Measurements from ENCODE around the gene RRBP1. TPM values are rescaled to one million over a fixed set of nuclear protein-coding genes. Genes with fewer than 3 reads are reported as not detected.

RRBP1 gene
- total RNA-seq, 1 donor from 2014 or later: 65.0 TPM

DNA sequence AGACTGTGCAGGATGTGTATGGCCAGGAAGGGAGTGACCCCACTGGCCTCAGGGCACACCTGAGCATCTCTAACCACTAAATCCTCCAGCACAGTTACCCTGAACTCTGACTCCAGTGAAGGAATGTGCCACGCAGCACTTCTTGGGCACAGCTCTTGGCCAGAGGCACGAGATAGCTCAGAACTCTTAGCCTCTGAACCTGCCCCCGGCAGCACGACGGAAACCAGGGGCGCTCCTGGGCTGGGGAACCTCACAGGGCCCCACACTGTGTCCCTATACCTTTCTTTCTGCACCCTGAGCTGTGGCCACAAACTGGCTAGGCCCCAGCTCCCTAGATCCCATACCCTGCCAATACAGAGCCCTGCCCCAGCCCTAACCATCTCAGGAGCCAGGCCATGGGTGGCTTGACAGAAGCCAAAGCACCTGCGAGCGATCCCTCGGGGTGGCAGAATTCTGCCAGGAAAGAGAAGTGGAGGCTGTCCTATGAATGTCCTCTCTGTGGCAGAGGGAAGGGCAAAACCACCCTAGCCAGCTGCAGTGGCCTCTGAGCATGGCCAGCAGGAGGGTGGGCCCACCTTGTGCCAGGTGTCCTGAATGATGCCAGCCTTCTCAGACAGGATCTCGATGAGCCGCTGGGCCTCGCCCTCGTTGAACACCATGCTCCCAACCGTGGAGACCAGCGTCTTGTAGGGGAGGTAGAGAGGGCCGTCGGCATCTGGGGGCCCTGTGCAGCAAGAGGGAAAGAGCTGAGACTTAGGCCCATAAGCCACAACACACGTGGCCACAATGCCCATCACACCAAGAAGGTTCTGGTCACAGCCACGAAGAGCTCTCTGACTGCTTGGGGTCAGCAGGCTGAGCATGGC lies 39.4 kb downstream of the RRBP1 start:
- TF ChIP-seq, protein P1, sequence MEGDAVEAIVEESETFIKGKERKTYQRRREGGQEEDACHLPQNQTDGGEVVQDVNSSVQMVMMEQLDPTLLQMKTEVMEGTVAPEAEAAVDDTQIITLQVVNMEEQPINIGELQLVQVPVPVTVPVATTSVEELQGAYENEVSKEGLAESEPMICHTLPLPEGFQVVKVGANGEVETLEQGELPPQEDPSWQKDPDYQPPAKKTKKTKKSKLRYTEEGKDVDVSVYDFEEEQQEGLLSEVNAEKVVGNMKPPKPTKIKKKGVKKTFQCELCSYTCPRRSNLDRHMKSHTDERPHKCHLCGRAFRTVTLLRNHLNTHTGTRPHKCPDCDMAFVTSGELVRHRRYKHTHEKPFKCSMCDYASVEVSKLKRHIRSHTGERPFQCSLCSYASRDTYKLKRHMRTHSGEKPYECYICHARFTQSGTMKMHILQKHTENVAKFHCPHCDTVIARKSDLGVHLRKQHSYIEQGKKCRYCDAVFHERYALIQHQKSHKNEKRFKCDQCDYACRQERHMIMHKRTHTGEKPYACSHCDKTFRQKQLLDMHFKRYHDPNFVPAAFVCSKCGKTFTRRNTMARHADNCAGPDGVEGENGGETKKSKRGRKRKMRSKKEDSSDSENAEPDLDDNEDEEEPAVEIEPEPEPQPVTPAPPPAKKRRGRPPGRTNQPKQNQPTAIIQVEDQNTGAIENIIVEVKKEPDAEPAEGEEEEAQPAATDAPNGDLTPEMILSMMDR (IDR thresholded peaks at IDR 0.05; ENCODE audit: insufficient read depth, low read length, severe bottlenecking): no peak
- FAIRE-seq (no peak), DNase-seq (ENCODE audit: low read depth) (no peak)
- H3K4me3 ChIP-seq (ENCODE audit: low read depth, low read length): no peak overlapping the region
- no peaks in the 10 kb centered on the region for H3K27me3 ChIP-seq (ENCODE audit: control insufficient read depth, insufficient read depth, low read length)
- peaks cover 24% of the 10 kb centered on the region for H3K36me3 ChIP-seq (ENCODE audit: control insufficient read depth, insufficient read depth, low read length)

DNA sequence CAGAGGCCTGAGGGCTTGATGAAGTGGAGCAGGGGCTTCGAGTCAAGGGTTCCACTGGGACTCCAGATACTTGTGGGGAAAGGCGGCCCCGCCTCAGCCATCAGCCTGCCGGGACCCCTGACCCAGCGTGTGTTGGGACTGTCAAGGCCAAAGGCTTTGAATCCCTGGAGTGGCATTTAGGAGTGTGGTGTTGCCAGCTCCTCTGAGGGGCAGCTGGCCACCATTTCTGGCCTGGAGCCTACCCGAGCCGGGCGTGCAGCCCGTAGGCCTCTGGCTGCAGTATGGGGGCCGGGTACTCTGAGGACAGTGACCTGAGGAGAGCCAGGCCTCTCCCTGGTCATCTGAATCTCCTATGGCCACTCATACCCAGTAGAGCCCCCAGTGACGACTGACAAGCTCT lies 40.0 kb downstream of the RRBP1 start:
- no peak for FAIRE-seq
- TF ChIP-seq, protein P1 (IDR thresholded peaks at IDR 0.05; ENCODE audit: insufficient read depth, low read length, severe bottlenecking): no peak
- Histone ChIP-seq H3K36me3 (ENCODE audit: control insufficient read depth, insufficient read depth, low read length) (peaks cover 25% of the 10 kb centered on the region), H3K4me3 (ENCODE audit: low read depth, low read length) (no peak overlapping the region), H3K27me3 (ENCODE audit: control insufficient read depth, insufficient read depth, low read length) (no peaks in the 10 kb centered on the region)
- no peak for DNase-seq (ENCODE audit: low read depth)

DNA sequence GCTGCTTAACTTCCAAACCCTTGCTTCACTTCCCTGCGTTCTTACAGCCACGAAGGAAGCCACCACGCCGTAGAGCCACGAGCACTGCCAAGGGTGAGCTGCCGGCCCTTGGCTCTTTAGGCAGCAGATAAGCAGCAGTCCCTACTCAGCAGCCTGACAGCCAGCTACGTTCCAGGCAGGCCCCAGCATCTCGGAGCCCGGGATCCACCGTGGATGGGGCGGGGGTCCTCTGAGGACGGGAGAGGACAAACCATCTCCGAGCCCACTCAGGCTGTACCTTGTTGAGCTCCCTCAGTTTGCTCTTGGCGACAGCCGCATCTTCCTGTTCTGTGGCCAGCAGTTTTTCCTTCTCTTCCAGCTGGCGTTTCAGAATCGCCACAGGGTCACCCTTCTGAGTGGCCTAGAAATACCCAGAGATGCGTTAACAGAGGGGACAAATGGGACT lies 40.5 kb downstream of the RRBP1 start:
- H3K4me3 ChIP-seq (ENCODE audit: low read depth, low read length): no peak overlapping the region
- H3K36me3 ChIP-seq (ENCODE audit: control insufficient read depth, insufficient read depth, low read length): peaks cover 30% of the 10 kb centered on the region
- H3K27me3 ChIP-seq (ENCODE audit: control insufficient read depth, insufficient read depth, low read length): no peaks in the 10 kb centered on the region
- DNase-seq (ENCODE audit: low read depth): no peak
- TF ChIP-seq, protein P1 (IDR thresholded peaks at IDR 0.05; ENCODE audit: insufficient read depth, low read length, severe bottlenecking): no peak
- FAIRE-seq: no peak

DNA sequence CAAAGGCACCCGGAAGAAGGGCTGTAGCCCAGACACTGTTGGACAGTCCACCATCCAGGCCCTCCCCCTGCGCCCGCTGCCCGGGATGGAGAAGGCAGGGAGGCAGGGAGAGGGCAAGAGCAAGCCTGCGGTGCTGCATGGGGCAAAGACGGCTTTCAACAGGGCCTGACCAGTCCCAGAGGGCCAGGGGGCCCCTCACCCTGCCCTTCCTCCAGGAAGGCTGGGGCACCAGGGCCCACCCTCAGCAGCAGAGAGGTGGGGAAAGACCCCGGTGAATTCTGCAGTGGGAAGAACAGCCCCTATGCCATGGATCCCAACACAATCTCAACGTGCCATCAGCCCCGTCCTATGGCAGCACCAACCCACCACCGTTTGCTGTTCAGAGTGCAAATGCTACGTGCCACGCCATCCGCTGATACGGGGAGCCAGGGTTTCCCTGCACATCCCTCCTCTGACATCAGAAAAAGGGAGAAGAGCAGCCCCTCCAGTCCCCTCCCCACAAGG lies 41.1 kb downstream of the RRBP1 start:
- FAIRE-seq (no peak), DNase-seq (ENCODE audit: low read depth) (no peak)
- TF ChIP-seq, protein P1 (IDR thresholded peaks at IDR 0.05; ENCODE audit: insufficient read depth, low read length, severe bottlenecking): no peak
- Histone ChIP-seq H3K27me3 (ENCODE audit: control insufficient read depth, insufficient read depth, low read length) (no peaks in the 10 kb centered on the region), H3K4me3 (ENCODE audit: low read depth, low read length) (no peak overlapping the region), H3K36me3 (ENCODE audit: control insufficient read depth, insufficient read depth, low read length) (peaks cover 36% of the 10 kb centered on the region)

DNA sequence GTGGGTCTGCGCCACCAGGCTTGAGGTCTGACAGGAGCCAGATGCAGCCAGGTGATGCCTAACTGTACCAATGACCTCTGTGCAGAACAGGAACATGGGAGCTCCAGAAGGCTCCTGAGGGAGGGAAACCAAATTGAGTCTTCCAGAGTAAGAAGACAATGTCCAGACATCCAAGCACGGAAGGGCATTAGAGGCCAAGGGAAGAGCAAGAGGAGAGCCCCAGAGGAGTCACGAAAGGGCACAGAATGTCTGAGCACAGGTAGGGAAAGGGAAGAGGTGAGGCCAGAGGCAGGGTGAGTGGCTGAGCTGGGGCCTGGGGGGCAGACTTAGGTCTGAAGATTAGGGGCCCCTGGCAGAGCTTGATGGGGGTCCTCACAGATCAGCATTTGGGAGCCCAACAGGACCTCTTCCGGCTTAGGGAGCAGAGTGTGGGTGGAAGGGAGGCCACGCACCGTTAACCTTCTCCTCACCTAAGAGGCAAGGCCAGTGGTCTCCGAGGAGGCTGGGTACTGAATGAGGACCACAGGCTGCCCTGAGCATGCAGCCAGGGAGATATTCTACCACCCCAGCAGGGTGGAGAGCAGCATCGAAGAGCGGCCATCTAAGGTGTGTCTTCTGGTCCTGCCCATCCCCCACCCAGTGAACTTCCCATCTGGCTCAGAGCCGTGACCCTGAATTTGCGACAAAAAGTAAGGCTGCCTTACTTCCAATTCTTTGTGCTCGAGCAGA lies 41.7 kb downstream of the RRBP1 start:
- Histone ChIP-seq H3K27me3 (ENCODE audit: control insufficient read depth, insufficient read depth, low read length) (no peaks in the 10 kb centered on the region), H3K36me3 (ENCODE audit: control insufficient read depth, insufficient read depth, low read length) (peaks cover 41% of the 10 kb centered on the region), H3K4me3 (ENCODE audit: low read depth, low read length) (no peak overlapping the region)
- TF ChIP-seq, protein P1 (IDR thresholded peaks at IDR 0.05; ENCODE audit: insufficient read depth, low read length, severe bottlenecking): no peak
- DNase-seq (ENCODE audit: low read depth) (no peak), FAIRE-seq (no peak)
